Measurements from ENCODE around the gene SNAPC5.

Gene SNAPC5

GRCh38 chr15:66484539-66485112, 12.9 kb downstream of the SNAPC5 start:
- Histone ChIP-seq H3K27me3 (ENCODE audit: insufficient read depth, low read depth, severe bottlenecking) (no peaks in the 10 kb centered on the region), H3K36me3 (peaks cover 44% of the 10 kb centered on the region), H3K27ac (no peak overlapping the region), H3K9me3 (ENCODE audit: severe bottlenecking) (no peaks in the 10 kb centered on the region), H3K4me3 (ENCODE audit: low read depth, low read length) (no peak overlapping the region)
- DNase-seq = no peak
- no peak for TF ChIP-seq CTCF (IDR thresholded peaks at IDR 0.05; ENCODE audit: low read depth, low read length)

GRCh38 chr15:66483131-66483566, 14.4 kb downstream of the SNAPC5 start:
- no peak overlapping the region for H3K4me3 ChIP-seq (ENCODE audit: low read depth, low read length)
- peaks cover 35% of the 10 kb centered on the region for H3K36me3 ChIP-seq
- TF ChIP-seq CTCF (IDR thresholded peaks at IDR 0.05; ENCODE audit: low read depth, low read length) = no peak
- no peaks in the 10 kb centered on the region for H3K9me3 ChIP-seq (ENCODE audit: severe bottlenecking)
- H3K27ac ChIP-seq = no peak overlapping the region
- no peaks in the 10 kb centered on the region for H3K27me3 ChIP-seq (ENCODE audit: insufficient read depth, low read depth, severe bottlenecking)
- DNase-seq = no peak

- Histone ChIP-seq H3K27ac (no peak overlapping the region), H3K4me3 (ENCODE audit: low read depth, low read length) (no peak overlapping the region), H3K9me3 (ENCODE audit: severe bottlenecking) (no peaks in the 10 kb centered on the region), H3K36me3 (peaks cover 31% of the 10 kb centered on the region), H3K27me3 (ENCODE audit: insufficient read depth, low read depth, severe bottlenecking) (no peaks in the 10 kb centered on the region)
- TF ChIP-seq CTCF (IDR thresholded peaks at IDR 0.05; ENCODE audit: low read depth, low read length) = no peak
- no peak for DNase-seq
Measured at GRCh38 chr15:66482539-66482938, 15.0 kb downstream of the SNAPC5 start.

- no peak for TF ChIP-seq CTCF (IDR thresholded peaks at IDR 0.05; ENCODE audit: low read depth, low read length)
- Histone ChIP-seq H3K27ac (no peak overlapping the region), H3K36me3 (peaks cover 26% of the 10 kb centered on the region), H3K9me3 (ENCODE audit: severe bottlenecking) (no peaks in the 10 kb centered on the region), H3K4me3 (ENCODE audit: low read depth, low read length) (no peak overlapping the region), H3K27me3 (ENCODE audit: insufficient read depth, low read depth, severe bottlenecking) (no peaks in the 10 kb centered on the region)
- no peak for DNase-seq
Measured at GRCh38 chr15:66481107-66481856, 16.3 kb downstream of the SNAPC5 start.

- Histone ChIP-seq H3K27ac (no peak overlapping the region), H3K4me3 (ENCODE audit: low read depth, low read length) (no peak overlapping the region), H3K36me3 (peaks cover 20% of the 10 kb centered on the region), H3K27me3 (ENCODE audit: insufficient read depth, low read depth, severe bottlenecking) (no peaks in the 10 kb centered on the region), H3K9me3 (ENCODE audit: severe bottlenecking) (no peaks in the 10 kb centered on the region)
- no peak for DNase-seq
- no peak for TF ChIP-seq CTCF (IDR thresholded peaks at IDR 0.05; ENCODE audit: low read depth, low read length)
Measured at GRCh38 chr15:66480267-66480666, 17.3 kb downstream of the SNAPC5 start.
